ENCODE results near the gene ARF5. TPM values are rescaled to one million over a fixed set of nuclear protein-coding genes. Genes with fewer than 3 reads are reported as not detected.
"Not testable (repeated sequence)": the region's sequence is repeated elsewhere in the genome, so short reads cannot be mapped to it uniquely, and the experiment has no call there.

Gene ARF5
- 100 to 1,000 TPM in 1 of 6 experiments, 10 to 100 TPM in 5; 51.7 to 105 (median 60.8) TPM for total RNA-seq
- long read RNA-seq, transcript ARF5-201 (6 exons, 1,103 nt): major isoform, 21 of 25 reads
- long read RNA-seq, partial matches to known transcripts: 2 of 25 reads
- long read RNA-seq, other reads (novel, unspliced or antisense): 0 of 25 reads

DNA sequence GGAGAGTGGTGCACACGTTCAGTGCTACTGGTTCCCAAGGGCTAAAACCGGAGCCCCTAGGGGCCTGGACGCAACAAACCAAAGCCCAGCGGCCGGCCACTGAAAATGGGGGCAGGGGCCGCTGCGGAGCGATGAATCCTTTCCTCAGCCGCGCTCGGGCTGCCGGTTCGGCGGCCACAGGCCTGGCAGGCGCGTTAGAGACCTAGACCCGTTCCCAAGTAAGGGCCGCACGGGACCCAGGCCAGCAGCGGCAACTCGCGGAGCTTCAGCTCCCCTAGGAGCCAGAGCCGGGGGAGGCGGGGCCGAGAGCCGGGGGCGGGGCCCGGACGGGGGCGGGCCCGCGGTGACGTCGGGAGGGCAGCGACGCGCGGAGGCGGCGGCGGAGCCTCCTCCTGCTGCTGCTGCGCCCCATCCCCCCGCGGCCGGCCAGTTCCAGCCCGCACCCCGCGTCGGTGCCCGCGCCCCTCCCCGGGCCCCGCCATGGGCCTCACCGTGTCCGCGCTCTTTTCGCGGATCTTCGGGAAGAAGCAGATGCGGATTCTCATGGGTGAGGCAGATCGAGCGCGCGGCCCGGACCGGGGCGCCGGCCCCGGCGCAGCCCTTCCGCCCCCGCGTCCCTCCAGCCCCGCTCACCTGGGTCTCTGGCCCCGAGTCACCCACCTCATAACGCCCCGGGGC lies at the start of gene ARF5:
Gene ARF5 (plus strand): TSS at position 393 of the 678 bp plus-strand sequence. CDS start 88 bp downstream, at position 481.
- DNase-seq (peak; percentile 94 to 95 (median 94)), ATAC-seq (peak; percentile 86 to 94 (median 91))
- peak within 1 kb of the TSS; percentile 85 to 92 (median 89) for H3K27ac ChIP-seq
- peaks cover 0 to 29% (median 16%) of the 10 kb centered on the region in 4 donors for H3K4me1 ChIP-seq
- TF ChIP-seq POLR2A (IDR thresholded peaks at IDR 0.05): peak; percentile 67
- TF ChIP-seq CTCF (IDR thresholded peaks at IDR 0.05): no peak
- H3K9me3 ChIP-seq: no peaks in the 10 kb centered on the region
- WGBS (ENCODE audit: insufficient coverage, low coverage, low lambda C conversion rate, missing lambda C conversion rate): 0% methylated on average over 6 of the region's 77 CpGs
- peak within 1 kb of the TSS; percentile 99 to 100 (median 99) for H3K4me3 ChIP-seq
- peaks cover 0 to 22% (median 5%) of the 10 kb centered on the region in 4 donors for H3K36me3 ChIP-seq
- intact Hi-C loops (cut with DNase I): no loop called here
- H3K27me3 ChIP-seq: no peaks in the 10 kb centered on the region

GRCh38 chr7:127539116-127539515 lies 49.1 kb upstream of the ARF5 start:
- Histone ChIP-seq H3K27ac (no peak overlapping the region), H3K4me3 (no peak overlapping the region), H3K27me3 (no peaks in the 10 kb centered on the region), H3K9me3 (no peaks in the 10 kb centered on the region), H3K36me3 (no peaks in the 10 kb centered on the region), H3K4me1 (peaks cover 0 to 5% (median 0%) of the 10 kb centered on the region in 4 donors)
- intact Hi-C loops (cut with DNase I): no loop called here
- ATAC-seq: no peak
- no peak for DNase-seq
- TF ChIP-seq POLR2A (IDR thresholded peaks at IDR 0.05): no peak
- no peak for TF ChIP-seq CTCF (IDR thresholded peaks at IDR 0.05)
- 76% methylated on average over 9 of the region's 9 CpGs for WGBS (ENCODE audit: insufficient coverage, low coverage, low lambda C conversion rate, missing lambda C conversion rate)

DNA sequence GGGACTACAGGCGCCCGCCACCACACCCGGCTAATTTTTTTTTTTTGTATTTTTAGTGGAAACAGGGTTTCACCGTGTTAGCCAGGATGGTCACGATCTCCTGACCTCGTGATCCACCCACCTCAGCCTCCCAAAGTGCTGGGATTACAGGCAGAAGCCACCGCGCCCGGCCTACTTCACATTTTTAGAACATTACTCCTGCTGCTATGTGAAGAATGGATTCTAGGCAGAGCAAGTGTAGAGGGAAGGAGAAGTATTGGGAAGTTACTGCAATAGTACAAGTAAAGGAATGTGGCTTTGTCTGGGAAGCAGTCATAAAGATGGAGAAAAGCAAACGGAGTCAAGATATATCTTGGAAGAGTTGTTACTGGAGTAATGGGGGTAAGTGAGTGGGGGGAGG lies 47.8 kb upstream of the ARF5 start:
- ATAC-seq; H3K4me1 ChIP-seq; H3K36me3 ChIP-seq; H3K27ac ChIP-seq; H3K9me3 ChIP-seq; intact Hi-C loops (cut with DNase I); H3K27me3 ChIP-seq; H3K4me3 ChIP-seq; DNase-seq: not testable (repeated sequence)
- WGBS (ENCODE audit: insufficient coverage, low coverage, low lambda C conversion rate, missing lambda C conversion rate): 78% methylated on average over 6 of the region's 10 CpGs

DNA sequence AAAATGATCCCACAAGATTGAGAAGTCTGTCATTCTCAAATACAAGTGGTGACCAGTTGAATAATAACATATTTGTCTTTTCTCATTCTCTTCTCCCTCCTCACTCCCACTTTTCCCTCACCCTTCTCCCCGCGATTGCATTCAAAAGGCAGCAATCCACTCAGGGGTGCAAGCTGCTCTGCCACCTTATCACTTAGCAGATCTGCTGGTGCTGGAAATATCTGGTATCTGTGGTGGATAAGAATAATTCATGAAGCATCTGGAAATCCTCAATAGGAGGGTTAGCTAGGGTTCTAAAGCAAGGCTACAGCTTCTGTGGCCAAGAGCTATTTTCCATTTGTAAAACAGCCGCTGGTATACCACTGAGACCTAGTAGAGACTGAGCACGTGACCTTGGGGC lies 46.7 kb upstream of the ARF5 start:
- Histone ChIP-seq H3K27ac (no peak overlapping the region), H3K4me1 (peaks cover 0 to 5% (median 0%) of the 10 kb centered on the region in 4 donors), H3K36me3 (no peaks in the 10 kb centered on the region), H3K27me3 (no peaks in the 10 kb centered on the region), H3K4me3 (no peak overlapping the region), H3K9me3 (no peaks in the 10 kb centered on the region)
- DNase-seq (no peak), ATAC-seq (no peak)
- TF ChIP-seq CTCF (IDR thresholded peaks at IDR 0.05) (no peak), POLR2A (IDR thresholded peaks at IDR 0.05) (no peak)
- 87% methylated on average over 4 of the region's 4 CpGs for WGBS (ENCODE audit: insufficient coverage, low coverage, low lambda C conversion rate, missing lambda C conversion rate)
- intact Hi-C loops (cut with DNase I): no loop called here

DNA sequence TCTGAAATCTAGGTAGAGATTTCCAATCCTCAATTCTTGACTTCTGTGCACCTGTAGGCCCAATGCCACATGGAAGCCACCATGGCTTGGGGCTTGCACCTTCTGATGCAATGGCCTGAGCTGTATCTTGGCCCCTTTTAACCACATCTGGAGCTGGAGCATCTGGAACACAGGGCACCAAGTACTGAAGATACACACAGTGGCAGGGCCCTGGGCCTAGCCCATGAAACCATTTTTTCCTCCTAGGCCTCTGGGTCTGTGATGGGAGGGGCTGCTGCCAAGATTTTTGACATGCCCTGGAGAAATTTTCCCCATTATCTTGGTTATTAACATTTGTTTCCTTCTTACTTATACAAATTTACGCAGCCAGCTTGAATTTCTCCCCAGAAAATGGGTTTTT lies 41.9 kb upstream of the ARF5 start:
- Histone ChIP-seq H3K4me3 (no peak overlapping the region), H3K9me3 (no peaks in the 10 kb centered on the region), H3K27ac (no peak overlapping the region), H3K36me3 (no peaks in the 10 kb centered on the region), H3K27me3 (no peaks in the 10 kb centered on the region), H3K4me1 (no peaks in the 10 kb centered on the region)
- ATAC-seq (no peak), DNase-seq (no peak)
- TF ChIP-seq CTCF (IDR thresholded peaks at IDR 0.05) (no peak), POLR2A (IDR thresholded peaks at IDR 0.05) (no peak)
- intact Hi-C loops (cut with DNase I): no loop called here
- 78% methylated on average over 1 of the region's 1 CpG for WGBS (ENCODE audit: insufficient coverage, low coverage, low lambda C conversion rate, missing lambda C conversion rate)

All from right lobe of liver (tissue), 6 donors.